HepG2 (cell line): ENCODE results near the gene CABP2. TPM values are rescaled to one million over a fixed set of nuclear protein-coding genes. Genes with fewer than 3 reads are reported as not detected.
A peak's percentile ranks its signal among the peaks of the same experiment; 100 is the strongest.

ENCODE experiments used
- BRD4 ChIP-seq: sonication (generic); formaldehyde crosslinking; IDR thresholded peaks from 2 replicates; pipeline ENCODE4 v1.4.0; 2020; ENCODE audit warnings: missing genetic modification reagents
- FOXK1 ChIP-seq: sonication (generic); formaldehyde crosslinking; IDR thresholded peaks from 2 replicates; pipeline ENCODE4 v1.4.0; 2020; ENCODE audit warnings: low read depth, missing genetic modification reagents, borderline replicate concordance
- HNF1A ChIP-seq, 2 experiments: sonication (generic) in 1 of 2; formaldehyde crosslinking in 1 of 2; IDR thresholded peaks; 2 replicates each; pipeline versions ENCODE4 v1.4.0 to v1.6.1; 2016 to 2020; ENCODE audit warnings: borderline replicate concordance in 1 of 2, low read depth in 1 of 2, mild to moderate bottlenecking in 1 of 2, missing genetic modification reagents in 1 of 2
- KLF13 ChIP-seq: sonication (generic); formaldehyde crosslinking; IDR thresholded peaks from 2 replicates; pipeline ENCODE4 v1.4.0; 2020; ENCODE audit warnings: mild to moderate bottlenecking, missing genetic modification reagents
- MED13 ChIP-seq: sonication (generic); formaldehyde crosslinking; IDR thresholded peaks from 2 replicates; pipeline ENCODE4 v1.5.0; 2020; ENCODE audit warnings: missing genetic modification reagents
- MLXIP ChIP-seq: sonication (generic); formaldehyde crosslinking; IDR thresholded peaks from 2 replicates; pipeline ENCODE4 v1.9.0; 2021; ENCODE audit warnings: missing genetic modification reagents, borderline replicate concordance
- MXD4 ChIP-seq: IDR thresholded peaks from 2 replicates; pipeline ENCODE4 v1.6.1; 2016; ENCODE audit warnings: mild to moderate bottlenecking, missing biosample characterization, missing genetic modification reagents
- NR2C2 ChIP-seq: sonication (generic); formaldehyde crosslinking; IDR thresholded peaks from 2 replicates; pipeline ENCODE4 v1.4.0; 2020; ENCODE audit warnings: missing genetic modification reagents, mild to moderate bottlenecking, moderate library complexity, borderline replicate concordance
- RBM39 ChIP-seq: fragments of 200-400 bp; formaldehyde crosslinking; IDR thresholded peaks from one replicate; pipeline ENCODE4 v1.6.1; 2018; ENCODE audit warnings: antibody characterized with exemption, mild to moderate bottlenecking, low read depth, low read length; ENCODE audit not compliant: poor library complexity, severe bottlenecking
- SATB2 ChIP-seq: sonication (generic); formaldehyde crosslinking; IDR thresholded peaks from 2 replicates; pipeline ENCODE4 v1.5.0; 2020; ENCODE audit warnings: missing genetic modification reagents
- TGIF2 ChIP-seq: IDR thresholded peaks from 2 replicates; pipeline ENCODE4 v1.6.1; 2016; ENCODE audit warnings: control low read depth, missing compliant biosample characterization
- TMF1 ChIP-seq: sonication (generic); formaldehyde crosslinking; IDR thresholded peaks from 2 replicates; pipeline ENCODE4 v1.8.1; 2022; ENCODE audit warnings: low read depth, missing genetic modification reagents
- ZBTB44 ChIP-seq: sonication (generic); formaldehyde crosslinking; IDR thresholded peaks from 2 replicates; pipeline ENCODE4 v1.4.0; 2020; ENCODE audit warnings: missing genetic modification reagents
- ZNF230 ChIP-seq: sonication (generic); formaldehyde crosslinking; IDR thresholded peaks from 2 replicates; pipeline ENCODE4 v1.4.0; 2020; ENCODE audit warnings: mild to moderate bottlenecking, missing genetic modification reagents
- ZNF263 ChIP-seq: sonication (generic); formaldehyde crosslinking; IDR thresholded peaks from 2 replicates; pipeline ENCODE4 v1.4.0; 2020; ENCODE audit warnings: missing genetic modification reagents
- ZNF280B ChIP-seq: sonication (generic); formaldehyde crosslinking; IDR thresholded peaks from 2 replicates; pipeline ENCODE4 v1.5.0; 2020; ENCODE audit warnings: missing genetic modification reagents, mild to moderate bottlenecking, borderline replicate concordance
- ZNF333 ChIP-seq: sonication (generic); formaldehyde crosslinking; IDR thresholded peaks from 2 replicates; pipeline ENCODE4 v1.4.0; 2020; ENCODE audit warnings: mild to moderate bottlenecking, missing genetic modification reagents, borderline replicate concordance
- ZNF496 ChIP-seq: sonication (generic); formaldehyde crosslinking; IDR thresholded peaks from 2 replicates; pipeline ENCODE4 v1.8.1; 2023; ENCODE audit warnings: mild to moderate bottlenecking, moderate library complexity, missing genetic modification reagents; ENCODE audit not compliant: insufficient replicate concordance
- polyA plus RNA-seq, 8 experiments: library from polyadenylated mRNA; depleted of rRNA in 3 of 8; stranded (reverse) in 7 of 8; unstranded in 1 of 8; fragments of >200 nt; fragmentation: Illumina TruSeq in 4 of 8; extraction: Trizol in 4 of 8; gene quantifications; 2 replicates each; pipeline versions ENCODE4 v1.2.1 to v1.2.3, GENCODE V29; 2011 to 2016; ENCODE audit warnings: low read depth in 4 of 8, missing spikeins in 1 of 8, mixed read lengths in 1 of 8; ENCODE audit not compliant: insufficient read depth in 1 of 8
- total RNA-seq, 5 experiments: library from RNA; depleted of rRNA; stranded (reverse); fragments of >200 nt; fragmentation: Illumina TruSeq; extraction: Trizol; gene quantifications; 2 replicates each; pipeline ENCODE4 v1.2.3, GENCODE V29; 2016; ENCODE audit warnings: low read depth in 1 of 5

Gene CABP2
- total and polyA plus RNA-seq, 2 of the 13 experiments (the other 11 are each of a cell fraction or from before 2014, with no cell fraction given) = not detected

GRCh38 chr11:67508486-67509121 is 14.6 kb downstream of the CABP2 start (continued):
- TF ChIP-seq MED13 = 0 out of 2 replicates have a peak, but pooled peaks have one; percentile 5
- TF ChIP-seq NR2C2 (CRISPR knock-in tag) = peak; percentile 40; the same call in 1 of the 2 replicates
- TF ChIP-seq ZBTB44 (CRISPR knock-in tag) = 0 out of 2 replicates have a peak, but pooled peaks have one; percentile 25
- no peak for TF ChIP-seq HNF1A (IDR thresholded peaks at IDR 0.05; ENCODE audit: low read depth)
- no peak for TF ChIP-seq HNF1A (CRISPR knock-in tag; IDR thresholded peaks at IDR 0.05; ENCODE audit: borderline replicate concordance)
- no peak for TF ChIP-seq ZNF263 (CRISPR knock-in tag)
- 0 out of 2 replicates have a peak, but pooled peaks have one; percentile 60 for TF ChIP-seq TGIF2 (CRISPR knock-in tag)
- peak; percentile 84; the same call in 1 of the 2 replicates for TF ChIP-seq BRD4 (CRISPR knock-in tag)
- TF ChIP-seq ZNF496 = no peak
- no peak for TF ChIP-seq TMF1 (CRISPR knock-in tag)
- TF ChIP-seq RBM39 = no peak
- no peak for TF ChIP-seq MLXIP (CRISPR knock-in tag)
- no peak for TF ChIP-seq ZNF333 (CRISPR knock-in tag)
- peak; percentile 56; the same call in 1 of the 2 replicates for TF ChIP-seq ZNF230 (CRISPR knock-in tag)
- TF ChIP-seq ZNF280B (CRISPR knock-in tag) = peak; percentile 60; the same call in 1 of the 2 replicates
- peak; percentile 9; the same call in 1 of the 2 replicates for TF ChIP-seq FOXK1 (CRISPR knock-in tag)
- TF ChIP-seq SATB2 (CRISPR knock-in tag) = 0 out of 2 replicates have a peak, but pooled peaks have one; percentile 62
- TF ChIP-seq MXD4 (CRISPR knock-in tag) = peak; percentile 87
- no peak for TF ChIP-seq KLF13 (CRISPR knock-in tag)
